ENCODE results near the gene L1CAM. TPM values are rescaled to one million over a fixed set of nuclear protein-coding genes. Genes with fewer than 3 reads are reported as not detected.

The L1CAM gene
- total and polyA plus RNA-seq, 9 of the 15 experiments (the other 6 are each of a cell fraction or from before 2014, with no cell fraction given) = 0.09 to 0.86 (median 0.26) TPM; not detected in 3

DNA sequence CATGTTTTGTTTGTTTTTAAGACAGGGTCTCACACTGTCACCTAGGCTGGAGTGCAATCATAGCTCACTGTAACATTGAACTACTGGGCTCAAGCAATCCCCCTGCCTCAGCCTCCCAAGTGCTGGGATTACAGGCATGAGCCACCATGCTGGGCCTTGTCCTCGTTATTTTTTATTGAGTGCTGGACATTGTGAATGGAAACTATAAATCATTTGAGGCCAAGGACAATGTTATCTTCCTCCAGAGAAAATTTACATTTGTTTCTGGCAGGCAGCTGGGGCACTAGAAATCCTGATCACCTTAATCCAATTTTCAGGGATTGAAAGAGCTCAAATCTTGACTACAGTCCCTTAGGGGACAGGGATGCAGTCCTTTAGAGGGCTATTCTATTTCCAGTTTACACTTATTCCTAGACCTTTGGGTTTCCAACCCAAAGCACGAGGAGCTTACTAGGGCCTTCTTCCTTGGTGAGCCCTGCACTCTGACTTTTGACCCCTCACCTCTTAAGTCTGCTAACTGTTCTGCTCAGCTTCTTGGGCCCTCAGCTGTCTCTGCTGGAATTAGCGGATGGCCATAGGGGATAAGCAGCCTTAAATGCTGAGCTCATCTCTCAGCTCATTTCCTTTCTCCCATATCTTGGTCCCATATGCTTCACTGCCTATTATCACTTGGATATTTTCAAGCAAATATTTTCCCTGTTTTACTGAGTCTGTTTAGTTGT, 32.6 kb downstream of the L1CAM start (continued):
- TF ChIP-seq E2F3 (CRISPR knock-in tag; IDR thresholded peaks at IDR 0.05) = no peak
- TF ChIP-seq PCBP2 (IDR thresholded peaks at IDR 0.05; ENCODE audit: low read depth, low read length, poor library complexity, severe bottlenecking) = no peak
- TF ChIP-seq, protein P1, sequence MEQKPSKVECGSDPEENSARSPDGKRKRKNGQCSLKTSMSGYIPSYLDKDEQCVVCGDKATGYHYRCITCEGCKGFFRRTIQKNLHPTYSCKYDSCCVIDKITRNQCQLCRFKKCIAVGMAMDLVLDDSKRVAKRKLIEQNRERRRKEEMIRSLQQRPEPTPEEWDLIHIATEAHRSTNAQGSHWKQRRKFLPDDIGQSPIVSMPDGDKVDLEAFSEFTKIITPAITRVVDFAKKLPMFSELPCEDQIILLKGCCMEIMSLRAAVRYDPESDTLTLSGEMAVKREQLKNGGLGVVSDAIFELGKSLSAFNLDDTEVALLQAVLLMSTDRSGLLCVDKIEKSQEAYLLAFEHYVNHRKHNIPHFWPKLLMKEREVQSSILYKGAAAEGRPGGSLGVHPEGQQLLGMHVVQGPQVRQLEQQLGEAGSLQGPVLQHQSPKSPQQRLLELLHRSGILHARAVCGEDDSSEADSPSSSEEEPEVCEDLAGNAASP (IDR thresholded peaks at IDR 0.05) = no peak
- TF ChIP-seq MBD2 (IDR thresholded peaks at IDR 0.05; ENCODE audit: borderline replicate concordance, low read depth) = 0 out of 2 replicates have a peak, but pooled peaks have one; percentile 31
- TF ChIP-seq, protein P2, sequence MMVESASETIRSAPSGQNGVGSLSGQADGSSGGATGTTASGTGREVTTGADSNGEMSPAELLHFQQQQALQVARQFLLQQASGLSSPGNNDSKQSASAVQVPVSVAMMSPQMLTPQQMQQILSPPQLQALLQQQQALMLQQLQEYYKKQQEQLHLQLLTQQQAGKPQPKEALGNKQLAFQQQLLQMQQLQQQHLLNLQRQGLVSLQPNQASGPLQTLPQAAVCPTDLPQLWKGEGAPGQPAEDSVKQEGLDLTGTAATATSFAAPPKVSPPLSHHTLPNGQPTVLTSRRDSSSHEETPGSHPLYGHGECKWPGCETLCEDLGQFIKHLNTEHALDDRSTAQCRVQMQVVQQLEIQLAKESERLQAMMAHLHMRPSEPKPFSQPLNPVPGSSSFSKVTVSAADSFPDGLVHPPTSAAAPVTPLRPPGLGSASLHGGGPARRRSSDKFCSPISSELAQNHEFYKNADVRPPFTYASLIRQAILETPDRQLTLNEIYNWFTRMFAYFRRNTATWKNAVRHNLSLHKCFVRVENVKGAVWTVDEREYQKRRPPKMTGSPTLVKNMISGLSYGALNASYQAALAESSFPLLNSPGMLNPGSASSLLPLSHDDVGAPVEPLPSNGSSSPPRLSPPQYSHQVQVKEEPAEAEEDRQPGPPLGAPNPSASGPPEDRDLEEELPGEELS (CRISPR knock-in tag; IDR thresholded peaks at IDR 0.05; ENCODE audit: borderline replicate concordance) = no peak
- TF ChIP-seq DNMT1 (IDR thresholded peaks at IDR 0.05) = no peak
- peak; percentile 79 for TF ChIP-seq DMBX1 (CRISPR knock-in tag; IDR thresholded peaks at IDR 0.05; ENCODE audit: borderline replicate concordance)
- no peak for TF ChIP-seq FOXK2 (conservative IDR thresholded peaks at IDR 0.05 in 1 of 2, IDR thresholded peaks at IDR 0.05 in 1 of 2; ENCODE audit: low read depth in 2 of 2)
- peak; percentile 84 for TF ChIP-seq ZNF316 (IDR thresholded peaks at IDR 0.05)
- TF ChIP-seq TCF3 (CRISPR knock-in tag; IDR thresholded peaks at IDR 0.05) = peak; percentile 95
- TF ChIP-seq TAF1 (IDR thresholded peaks at IDR 0.05; ENCODE audit: control insufficient read depth, extremely low read depth, insufficient read depth, low read length, severe bottlenecking) = peak; percentile 22
- peak; percentile 53; the same call in 1 of the 2 replicates for TF ChIP-seq SMARCE1 (IDR thresholded peaks at IDR 0.05)
- TF ChIP-seq, protein P3, sequence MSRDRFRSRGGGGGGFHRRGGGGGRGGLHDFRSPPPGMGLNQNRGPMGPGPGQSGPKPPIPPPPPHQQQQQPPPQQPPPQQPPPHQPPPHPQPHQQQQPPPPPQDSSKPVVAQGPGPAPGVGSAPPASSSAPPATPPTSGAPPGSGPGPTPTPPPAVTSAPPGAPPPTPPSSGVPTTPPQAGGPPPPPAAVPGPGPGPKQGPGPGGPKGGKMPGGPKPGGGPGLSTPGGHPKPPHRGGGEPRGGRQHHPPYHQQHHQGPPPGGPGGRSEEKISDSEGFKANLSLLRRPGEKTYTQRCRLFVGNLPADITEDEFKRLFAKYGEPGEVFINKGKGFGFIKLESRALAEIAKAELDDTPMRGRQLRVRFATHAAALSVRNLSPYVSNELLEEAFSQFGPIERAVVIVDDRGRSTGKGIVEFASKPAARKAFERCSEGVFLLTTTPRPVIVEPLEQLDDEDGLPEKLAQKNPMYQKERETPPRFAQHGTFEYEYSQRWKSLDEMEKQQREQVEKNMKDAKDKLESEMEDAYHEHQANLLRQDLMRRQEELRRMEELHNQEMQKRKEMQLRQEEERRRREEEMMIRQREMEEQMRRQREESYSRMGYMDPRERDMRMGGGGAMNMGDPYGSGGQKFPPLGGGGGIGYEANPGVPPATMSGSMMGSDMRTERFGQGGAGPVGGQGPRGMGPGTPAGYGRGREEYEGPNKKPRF (IDR thresholded peaks at IDR 0.05; ENCODE audit: low read depth, low read length) = no peak
- TF ChIP-seq, protein P4, sequence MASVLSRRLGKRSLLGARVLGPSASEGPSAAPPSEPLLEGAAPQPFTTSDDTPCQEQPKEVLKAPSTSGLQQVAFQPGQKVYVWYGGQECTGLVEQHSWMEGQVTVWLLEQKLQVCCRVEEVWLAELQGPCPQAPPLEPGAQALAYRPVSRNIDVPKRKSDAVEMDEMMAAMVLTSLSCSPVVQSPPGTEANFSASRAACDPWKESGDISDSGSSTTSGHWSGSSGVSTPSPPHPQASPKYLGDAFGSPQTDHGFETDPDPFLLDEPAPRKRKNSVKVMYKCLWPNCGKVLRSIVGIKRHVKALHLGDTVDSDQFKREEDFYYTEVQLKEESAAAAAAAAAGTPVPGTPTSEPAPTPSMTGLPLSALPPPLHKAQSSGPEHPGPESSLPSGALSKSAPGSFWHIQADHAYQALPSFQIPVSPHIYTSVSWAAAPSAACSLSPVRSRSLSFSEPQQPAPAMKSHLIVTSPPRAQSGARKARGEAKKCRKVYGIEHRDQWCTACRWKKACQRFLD (CRISPR knock-in tag; IDR thresholded peaks at IDR 0.05) = no peak
- TF ChIP-seq NCOA6 (IDR thresholded peaks at IDR 0.05) = no peak
- TF ChIP-seq ZNF695 (CRISPR knock-in tag; IDR thresholded peaks at IDR 0.05) = no peak
- TF ChIP-seq, protein P5, sequence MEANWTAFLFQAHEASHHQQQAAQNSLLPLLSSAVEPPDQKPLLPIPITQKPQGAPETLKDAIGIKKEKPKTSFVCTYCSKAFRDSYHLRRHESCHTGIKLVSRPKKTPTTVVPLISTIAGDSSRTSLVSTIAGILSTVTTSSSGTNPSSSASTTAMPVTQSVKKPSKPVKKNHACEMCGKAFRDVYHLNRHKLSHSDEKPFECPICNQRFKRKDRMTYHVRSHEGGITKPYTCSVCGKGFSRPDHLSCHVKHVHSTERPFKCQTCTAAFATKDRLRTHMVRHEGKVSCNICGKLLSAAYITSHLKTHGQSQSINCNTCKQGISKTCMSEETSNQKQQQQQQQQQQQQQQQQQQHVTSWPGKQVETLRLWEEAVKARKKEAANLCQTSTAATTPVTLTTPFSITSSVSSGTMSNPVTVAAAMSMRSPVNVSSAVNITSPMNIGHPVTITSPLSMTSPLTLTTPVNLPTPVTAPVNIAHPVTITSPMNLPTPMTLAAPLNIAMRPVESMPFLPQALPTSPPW (CRISPR knock-in tag; IDR thresholded peaks at IDR 0.05) = no peak
- 0 out of 2 replicates have a peak, but pooled peaks have one; percentile 35 for TF ChIP-seq CXXC5 (CRISPR knock-in tag; IDR thresholded peaks at IDR 0.05)
- TF ChIP-seq MED1 (CRISPR knock-in tag; IDR thresholded peaks at IDR 0.05; ENCODE audit: borderline replicate concordance) = no peak

Data from K562 (cell line).